ENCODE measurements around the gene GPR108. TPM values are rescaled to one million over a fixed set of nuclear protein-coding genes. Genes with fewer than 3 reads are reported as not detected.
"Not testable (repeated sequence)": the region's sequence is repeated elsewhere in the genome, so short reads cannot be mapped to it uniquely, and the experiment has no call there.

The GPR108 gene
- total and polyA plus RNA-seq, 4 donors: 17.2 to 34.2 (median 30.5) TPM

GRCh38 chr19:6765738-6766356, 28.5 kb upstream of the GPR108 start:
- TF ChIP-seq HNF4A (conservative IDR thresholded peaks at IDR 0.05) (no peak), SP1 (IDR thresholded peaks at IDR 0.05) (no peak), RXRA (IDR thresholded peaks at IDR 0.05) (peak in 1 of 2 donors; percentile 4), FOXA2 (IDR thresholded peaks at IDR 0.05) (no peak)
- peak overlapping the region; percentile 8 to 25 for H3K27ac ChIP-seq (ENCODE audit: low read depth in 1 of 2, low read length in 2 of 2)
- no peaks in the 10 kb centered on the region for H3K9me3 ChIP-seq (ENCODE audit: control insufficient read depth in 4 of 4, low read length in 3 of 4)
- no peaks in the 10 kb centered on the region for H3K36me3 ChIP-seq (ENCODE audit: control insufficient read depth in 4 of 4, insufficient read depth in 3 of 4, low read depth in 1 of 4, low read length in 3 of 4)
- 24% methylated on average over 8 of the region's 8 CpGs for WGBS
- no peak overlapping the region for H3K9ac ChIP-seq (ENCODE audit: low read depth in 1 of 2, low read length in 2 of 2)
- no peaks in the 10 kb centered on the region for H3K27me3 ChIP-seq (ENCODE audit: control insufficient read depth in 4 of 4, insufficient read depth in 4 of 4, low read length in 3 of 4)
- H3K4me1 ChIP-seq (ENCODE audit: control insufficient read depth in 4 of 4, insufficient read depth in 4 of 4, low read length in 3 of 4): peaks cover 12 to 26% (median 19%) of the 10 kb centered on the region in 4 donors
- no peak overlapping the region for H3K4me3 ChIP-seq (ENCODE audit: low read depth in 1 of 3, low read length in 3 of 3)
- no peak for DNase-seq (ENCODE audit: low spot score)

GRCh38 chr19:6762253-6762797, 24.9 kb upstream of the GPR108 start:
- 82% methylated on average over 8 of the region's 8 CpGs for WGBS
- not testable (repeated sequence) for H3K9ac ChIP-seq (ENCODE audit: low read depth in 1 of 2, low read length in 2 of 2); H3K4me3 ChIP-seq (ENCODE audit: low read depth in 1 of 3, low read length in 3 of 3); DNase-seq (ENCODE audit: low spot score); H3K36me3 ChIP-seq (ENCODE audit: control insufficient read depth in 4 of 4, insufficient read depth in 3 of 4, low read depth in 1 of 4, low read length in 3 of 4); H3K27me3 ChIP-seq (ENCODE audit: control insufficient read depth in 4 of 4, insufficient read depth in 4 of 4, low read length in 3 of 4); H3K9me3 ChIP-seq (ENCODE audit: control insufficient read depth in 4 of 4, low read length in 3 of 4); H3K27ac ChIP-seq (ENCODE audit: low read depth in 1 of 2, low read length in 2 of 2)
- peaks cover 11 to 20% (median 15%) of the 10 kb centered on the region in 4 donors for H3K4me1 ChIP-seq (ENCODE audit: control insufficient read depth in 4 of 4, insufficient read depth in 4 of 4, low read length in 3 of 4)

- Histone ChIP-seq H3K4me3 (ENCODE audit: low read depth in 1 of 3, low read length in 3 of 3) (no peak overlapping the region), H3K36me3 (ENCODE audit: control insufficient read depth in 4 of 4, insufficient read depth in 3 of 4, low read depth in 1 of 4, low read length in 3 of 4) (peaks cover 0 to 3% (median 0%) of the 10 kb centered on the region in 4 donors), H3K9me3 (ENCODE audit: control insufficient read depth in 4 of 4, low read length in 3 of 4) (no peaks in the 10 kb centered on the region), H3K27me3 (ENCODE audit: control insufficient read depth in 4 of 4, insufficient read depth in 4 of 4, low read length in 3 of 4) (no peaks in the 10 kb centered on the region), H3K9ac (ENCODE audit: low read depth in 1 of 2, low read length in 2 of 2) (no peak overlapping the region), H3K27ac (ENCODE audit: low read depth in 1 of 2, low read length in 2 of 2) (no peak overlapping the region), H3K4me1 (ENCODE audit: control insufficient read depth in 4 of 4, insufficient read depth in 4 of 4, low read length in 3 of 4) (peaks cover 4 to 8% (median 5%) of the 10 kb centered on the region in 4 donors)
- DNase-seq (ENCODE audit: low spot score): no peak
- no peak for TF ChIP-seq REST (IDR thresholded peaks at IDR 0.05)
- TF ChIP-seq FOXA1 (IDR thresholded peaks at IDR 0.05): no peak
- TF ChIP-seq FOXA2 (IDR thresholded peaks at IDR 0.05): no peak
- 78% methylated on average over 4 of the region's 4 CpGs for WGBS
Measured at GRCh38 chr19:6761053-6761676, 23.8 kb upstream of the GPR108 start.

- Histone ChIP-seq H3K36me3 (ENCODE audit: control insufficient read depth in 4 of 4, insufficient read depth in 3 of 4, low read depth in 1 of 4, low read length in 3 of 4) (peaks cover 0 to 3% (median 0%) of the 10 kb centered on the region in 4 donors), H3K4me3 (ENCODE audit: low read depth in 1 of 3, low read length in 3 of 3) (no peak overlapping the region), H3K9ac (ENCODE audit: low read depth in 1 of 2, low read length in 2 of 2) (no peak overlapping the region), H3K4me1 (ENCODE audit: control insufficient read depth in 4 of 4, insufficient read depth in 4 of 4, low read length in 3 of 4) (peaks cover 0 to 3% (median under 1%) of the 10 kb centered on the region in 4 donors), H3K9me3 (ENCODE audit: control insufficient read depth in 4 of 4, low read length in 3 of 4) (no peaks in the 10 kb centered on the region), H3K27me3 (ENCODE audit: control insufficient read depth in 4 of 4, insufficient read depth in 4 of 4, low read length in 3 of 4) (no peaks in the 10 kb centered on the region), H3K27ac (ENCODE audit: low read depth in 1 of 2, low read length in 2 of 2) (no peak overlapping the region)
- TF ChIP-seq SP1 (IDR thresholded peaks at IDR 0.05) (no peak), EGR1 (IDR thresholded peaks at IDR 0.05; ENCODE audit: low read depth in 2 of 2) (no peak), CTCF (IDR thresholded peaks at IDR 0.05; ENCODE audit: low read depth, low read length, missing input control) (no peak)
- WGBS: 97% methylated on average over 17 of the region's 17 CpGs
- DNase-seq (ENCODE audit: low spot score): no peak
Measured at GRCh38 chr19:6760606-6761005, 23.2 kb upstream of the GPR108 start.
